ENCODE results near the gene C2orf92. TPM values are rescaled to one million over a fixed set of nuclear protein-coding genes. Genes with fewer than 3 reads are reported as not detected.

Gene C2orf92
- total and polyA plus RNA-seq, 5 donors, result 3.8 to 8.3 (median 5.1) TPM

Other genes with a start within 250 kb of the C2orf92 start
- 1 to 10 TPM; 7.5 to 9.3 (median 8.8) TPM for gene ANKRD36B, start 79.8 kb upstream of the C2orf92 start, total RNA-seq
- gene ANKRD36B, start 79.8 kb upstream of the C2orf92 start, polyA plus RNA-seq, result 4.8 TPM
- gene COX5B, start 23.7 kb upstream of the C2orf92 start, total RNA-seq, result 1,000 to 10,000 TPM in 3 of 4 donors, 100 to 1,000 TPM in 1; 893 to 1,145 (median 1,032) TPM
- gene COX5B, start 23.7 kb upstream of the C2orf92 start, polyA plus RNA-seq, result 2,498 TPM
- 10 to 100 TPM; 60.0 to 71.5 (median 65.7) TPM for gene ACTR1B, start 5.7 kb upstream of the C2orf92 start, total RNA-seq
- 57.4 TPM for gene ACTR1B, start 5.7 kb upstream of the C2orf92 start, polyA plus RNA-seq
- 1 to 10 TPM in 3 of 4 donors, under 1 TPM in 1; 0.62 to 1.5 (median 1.1) TPM for gene ZAP70, start 43.9 kb downstream of the C2orf92 start, total RNA-seq
- gene ZAP70, start 43.9 kb downstream of the C2orf92 start, polyA plus RNA-seq, result 1.3 TPM